HCT116 (cell line): ENCODE results near the gene CAMK2D. TPM values are rescaled to one million over a fixed set of nuclear protein-coding genes. Genes with fewer than 3 reads are reported as not detected.
A peak's percentile ranks its signal among the peaks of the same experiment; 100 is the strongest.

Experiments used
- ATAC-seq: fragments of 200-7000 bp; cut with Tn5 transposase; 2 replicates; pipeline ENCODE4 v1.9.1; 2020; ENCODE audit warnings: mild to moderate bottlenecking, moderate library complexity
- BruUV-seq: library from RNA; stranded (reverse); fragments of 400-500 nt; replicated peaks from 2 replicates; lab custom pipeline; 2021; lab: Mats Ljungman, UMichigan
- CTCF ChIA-PET: fragments of 300-600 bp; sonication (Branson Sonifier 250); formaldehyde crosslinking; loops from one replicate; lab custom pipeline; 2021; ENCODE audit warnings: antibody characterized with exemption; lab: Charles Lee
- POLR2A ChIA-PET: fragments of 300-600, 350-600 bp; sonication (Branson Sonifier 250); formaldehyde crosslinking; loops from one replicate; lab custom pipeline; 2021; ENCODE audit warnings: antibody characterized with exemption; lab: Charles Lee
- RAD21 ChIA-PET, 2 experiments: fragments of 300-600 bp; sonication (Branson Sonifier 250); formaldehyde crosslinking; loops; one replicate each; lab custom pipeline; 2023; ENCODE audit warnings: low total read pairs in 2 of 2; ENCODE audit not compliant: uncharacterized antibody in 2 of 2, unreplicated experiment in 2 of 2, low non-redundant PET in 1 of 2; lab: Charles Lee
- DNase-seq: peaks from one replicate; pipeline ENCODE4 v3.0.0-alpha.2; 2010; ENCODE audit warnings: low read depth, low spot score
- H2AFZ ChIP-seq: fragments of 200-600 bp; shearing (Covaris generic), sonication (generic); 2 replicates; pipeline ENCODE4 v1.6.1; 2017; ENCODE audit warnings: low read depth, mixed run types, mixed read lengths, antibody characterized with exemption, low read length; ENCODE audit not compliant: poor library complexity, severe bottlenecking
- H3K27ac ChIP-seq: 2 replicates; pipeline ENCODE4 v1.5.1; 2012; ENCODE audit warnings: low read depth, low read length
- H3K27me3 ChIP-seq: fragments of 200-600 bp; sonication (generic); 2 replicates; pipeline ENCODE4 v1.6.1; 2016; ENCODE audit warnings: mixed run types, low read length, mixed read lengths; ENCODE audit not compliant: insufficient read depth
- H3K36me3 ChIP-seq, 2 experiments: fragments of 200-500 bp in 1 of 2; fragments of 200-600 bp in 1 of 2; sonication (Bioruptor generic) in 1 of 2; sonication (generic) in 1 of 2; 2 replicates each; pipeline versions ENCODE4 v1.5.1 to v1.6.1; 2014 to 2016; ENCODE audit warnings: low read length in 2 of 2, inconsistent platforms in 1 of 2, mixed read lengths in 1 of 2, mixed run types in 1 of 2; ENCODE audit not compliant: insufficient read depth in 2 of 2, control insufficient read depth in 1 of 2
- H3K4me1 ChIP-seq, 2 experiments: fragments of 200-600 bp in 1 of 2; sonication (generic) in 1 of 2; 2 replicates each; pipeline versions ENCODE4 v1.5.1 to v1.6.1; 2012 to 2017; ENCODE audit warnings: low read length in 2 of 2, inconsistent platforms in 1 of 2, mild to moderate bottlenecking in 1 of 2, mixed read lengths in 1 of 2, mixed run types in 1 of 2, moderate library complexity in 1 of 2; ENCODE audit not compliant: insufficient read depth in 2 of 2, control insufficient read depth in 1 of 2
- H3K4me2 ChIP-seq: fragments of 200-600 bp; sonication (generic); 2 replicates; pipeline ENCODE4 v1.6.1; 2017; ENCODE audit warnings: mixed run types, low read length, mixed read lengths
- H3K4me3 ChIP-seq, 2 experiments: fragments of 200-600 bp in 1 of 2; sonication (generic) in 1 of 2; replicated peaks in 1 of 2; 2 replicates each; pipeline ENCODE4 v1.5.1; 2011 to 2016; ENCODE audit warnings: low read length in 2 of 2, control low read depth in 1 of 2, low read depth in 1 of 2, mild to moderate bottlenecking in 1 of 2, mixed read lengths in 1 of 2, mixed run types in 1 of 2
- H3K79me2 ChIP-seq: fragments of 200-600 bp; sonication (generic); 2 replicates; pipeline ENCODE4 v1.6.1; 2017; ENCODE audit warnings: mild to moderate bottlenecking, mixed run types, low read length, moderate library complexity, mixed read lengths; ENCODE audit not compliant: insufficient read depth
- H3K9ac ChIP-seq: fragments of 200-600 bp; sonication (generic); 2 replicates; pipeline ENCODE4 v1.6.1; 2016; ENCODE audit warnings: low read length, mixed read lengths
- H3K9me2 ChIP-seq: fragments of 200-600 bp; sonication (generic), shearing (Covaris generic); 2 replicates; pipeline ENCODE4 v1.6.1; 2017; ENCODE audit warnings: mixed run types, mild to moderate bottlenecking, moderate library complexity; ENCODE audit not compliant: insufficient read depth
- H3K9me3 ChIP-seq, 2 experiments: fragments of 200-500 bp in 1 of 2; fragments of 200-600 bp in 1 of 2; sonication (Bioruptor generic) in 1 of 2; sonication (generic) in 1 of 2; 2 replicates each; pipeline ENCODE4 v1.6.1; 2014 to 2017; ENCODE audit warnings: low read length in 2 of 2, mixed read lengths in 2 of 2, inconsistent platforms in 1 of 2, low read depth in 1 of 2, mild to moderate bottlenecking in 1 of 2, mixed run types in 1 of 2, moderate library complexity in 1 of 2; ENCODE audit not compliant: control insufficient read depth in 1 of 2, insufficient read depth in 1 of 2
- H4K20me1 ChIP-seq: fragments of 200-600 bp; sonication (generic), shearing (Covaris generic); 2 replicates; pipeline ENCODE4 v1.6.1; 2017; ENCODE audit warnings: mixed run types, mild to moderate bottlenecking, moderate library complexity; ENCODE audit not compliant: insufficient read depth
- CBX3 ChIP-seq: IDR thresholded peaks from 2 replicates; pipeline ENCODE4 v1.6.1; 2012; ENCODE audit warnings: low read depth
- CEBPB ChIP-seq: IDR thresholded peaks from 2 replicates; pipeline ENCODE4 v1.6.1; 2012; ENCODE audit warnings: low read depth
- EZH2 ChIP-seq: fragments of 200-600 bp; sonication (generic); IDR thresholded peaks from 2 replicates; pipeline ENCODE4 v1.6.1; 2017; ENCODE audit warnings: antibody characterized with exemption, mixed run types
- FOSL1 ChIP-seq: IDR thresholded peaks from 2 replicates; pipeline ENCODE4 v1.6.1; 2012; ENCODE audit warnings: low read depth
- JUND ChIP-seq: IDR thresholded peaks from 2 replicates; pipeline ENCODE4 v1.6.1; 2012
- POLR2AphosphoS5 ChIP-seq: IDR thresholded peaks from 2 replicates; pipeline ENCODE4 v1.6.1; 2011; ENCODE audit warnings: mild to moderate bottlenecking, low read depth, low read length, moderate library complexity
- RAD21 ChIP-seq: IDR thresholded peaks from 2 replicates; pipeline ENCODE4 v1.6.1; 2012; ENCODE audit warnings: low read depth, mild to moderate bottlenecking
- SP1 ChIP-seq: IDR thresholded peaks from 2 replicates; pipeline ENCODE4 v1.6.1; 2012; ENCODE audit warnings: low read depth
- TCF7L2 ChIP-seq: IDR thresholded peaks from 2 replicates; pipeline ENCODE4 v1.7.0; 2011; ENCODE audit warnings: borderline replicate concordance, inconsistent platforms; ENCODE audit not compliant: insufficient read depth, insufficient read length; ENCODE audit errors: extremely low read depth
- YY1 ChIP-seq: IDR thresholded peaks from 2 replicates; pipeline ENCODE4 v1.6.1; 2011; ENCODE audit warnings: low read length, low read depth, moderate library complexity, mild to moderate bottlenecking; ENCODE audit not compliant: insufficient replicate concordance; ENCODE audit errors: extremely low read depth
- ZNF274 ChIP-seq: fragments of 200-500 bp; sonication (Bioruptor generic); IDR thresholded peaks from 2 replicates; pipeline ENCODE4 v1.6.1; 2014; ENCODE audit warnings: mild to moderate bottlenecking, low read depth, low read length, inconsistent platforms
- intact Hi-C: fragments of 100-400 bp; cut with micrococcal nuclease; formaldehyde crosslinking; loops from 2 replicates; pipeline ENCODE4 v1.10.0; 2022
- total RNA-seq: library from RNA; stranded (reverse); gene quantifications from one replicate; pipeline ENCODE4 v1.2.1, GENCODE V29; 2021; ENCODE audit not compliant: unreplicated experiment
- TF ChIP-seq, protein P1 (sequence below): IDR thresholded peaks from 2 replicates; pipeline ENCODE4 v1.6.1; 2012; ENCODE audit warnings: low read depth
- TF ChIP-seq, protein P2 (sequence below): IDR thresholded peaks from 2 replicates; pipeline ENCODE4 v1.6.1; 2012

CAMK2D gene
- total RNA-seq, 1 experiment from 2014 or later = 67.0 TPM

DNA sequence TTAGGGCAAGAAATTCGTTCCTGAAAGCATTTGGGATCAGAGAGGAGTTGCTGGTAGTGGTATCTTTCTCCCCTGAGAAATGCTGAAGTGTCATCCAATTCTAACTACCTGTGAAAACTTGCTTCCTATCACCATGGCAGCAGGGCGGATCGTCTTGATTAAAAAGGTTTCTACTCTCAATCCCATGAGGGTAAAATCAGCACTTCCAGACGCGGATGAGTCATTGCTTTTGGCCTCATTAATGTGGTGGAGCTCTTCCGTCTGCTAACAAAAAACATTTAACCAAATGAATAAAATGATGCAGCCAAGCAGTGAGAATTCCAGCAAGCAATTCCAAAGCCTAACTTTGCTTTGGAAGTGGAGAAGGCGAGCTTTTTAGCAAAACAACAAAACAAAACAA lies 325.6 kb downstream of the CAMK2D start:
- POLR2A ChIA-PET = interaction anchor here (0.7 to 1.6 kb wide), 2 partner anchors 8 to 32 kb away, joined by 4 to 7 read pairs; no protein-coding TSS in a partner anchor
- no peaks in the 10 kb centered on the region for H4K20me1 ChIP-seq
- H3K27ac ChIP-seq = peak overlapping the region; percentile 61; the same call in 1 of the 2 replicates
- RAD21 ChIA-PET = interaction anchor here in 1 of 2 experiments (1.0 kb wide), 1 partner anchor 41 kb away, joined by 3 read pairs; no protein-coding TSS in a partner anchor
- H3K9ac ChIP-seq = no peak overlapping the region
- no peaks in the 10 kb centered on the region for H3K36me3 ChIP-seq
- H3K4me1 ChIP-seq = peaks cover 37 to 50% of the 10 kb centered on the region in 2 experiments
- H3K9me2 ChIP-seq = no peaks in the 10 kb centered on the region
- intact Hi-C loops = no loop called here
- no peaks in the 10 kb centered on the region for H3K9me3 ChIP-seq
- CTCF ChIA-PET = no interaction called here
- TF ChIP-seq, protein P1, sequence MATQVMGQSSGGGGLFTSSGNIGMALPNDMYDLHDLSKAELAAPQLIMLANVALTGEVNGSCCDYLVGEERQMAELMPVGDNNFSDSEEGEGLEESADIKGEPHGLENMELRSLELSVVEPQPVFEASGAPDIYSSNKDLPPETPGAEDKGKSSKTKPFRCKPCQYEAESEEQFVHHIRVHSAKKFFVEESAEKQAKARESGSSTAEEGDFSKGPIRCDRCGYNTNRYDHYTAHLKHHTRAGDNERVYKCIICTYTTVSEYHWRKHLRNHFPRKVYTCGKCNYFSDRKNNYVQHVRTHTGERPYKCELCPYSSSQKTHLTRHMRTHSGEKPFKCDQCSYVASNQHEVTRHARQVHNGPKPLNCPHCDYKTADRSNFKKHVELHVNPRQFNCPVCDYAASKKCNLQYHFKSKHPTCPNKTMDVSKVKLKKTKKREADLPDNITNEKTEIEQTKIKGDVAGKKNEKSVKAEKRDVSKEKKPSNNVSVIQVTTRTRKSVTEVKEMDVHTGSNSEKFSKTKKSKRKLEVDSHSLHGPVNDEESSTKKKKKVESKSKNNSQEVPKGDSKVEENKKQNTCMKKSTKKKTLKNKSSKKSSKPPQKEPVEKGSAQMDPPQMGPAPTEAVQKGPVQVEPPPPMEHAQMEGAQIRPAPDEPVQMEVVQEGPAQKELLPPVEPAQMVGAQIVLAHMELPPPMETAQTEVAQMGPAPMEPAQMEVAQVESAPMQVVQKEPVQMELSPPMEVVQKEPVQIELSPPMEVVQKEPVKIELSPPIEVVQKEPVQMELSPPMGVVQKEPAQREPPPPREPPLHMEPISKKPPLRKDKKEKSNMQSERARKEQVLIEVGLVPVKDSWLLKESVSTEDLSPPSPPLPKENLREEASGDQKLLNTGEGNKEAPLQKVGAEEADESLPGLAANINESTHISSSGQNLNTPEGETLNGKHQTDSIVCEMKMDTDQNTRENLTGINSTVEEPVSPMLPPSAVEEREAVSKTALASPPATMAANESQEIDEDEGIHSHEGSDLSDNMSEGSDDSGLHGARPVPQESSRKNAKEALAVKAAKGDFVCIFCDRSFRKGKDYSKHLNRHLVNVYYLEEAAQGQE = no peak
- no peak for TF ChIP-seq EZH2
- 0 out of 2 replicates have a peak, but pooled peaks have one; percentile 8 for TF ChIP-seq RAD21
- peak; percentile 46 for TF ChIP-seq YY1
- peak; percentile 77 for TF ChIP-seq FOSL1
- TF ChIP-seq POLR2AphosphoS5 = 0 out of 2 replicates have a peak, but pooled peaks have one; percentile 19
- peak; percentile 49 for TF ChIP-seq CEBPB
- peak; percentile 80 for TF ChIP-seq SP1
- TF ChIP-seq CBX3 = peak; percentile 75
- TF ChIP-seq JUND = peak; percentile 90
- TF ChIP-seq ZNF274 = no peak
- TF ChIP-seq, protein P2, sequence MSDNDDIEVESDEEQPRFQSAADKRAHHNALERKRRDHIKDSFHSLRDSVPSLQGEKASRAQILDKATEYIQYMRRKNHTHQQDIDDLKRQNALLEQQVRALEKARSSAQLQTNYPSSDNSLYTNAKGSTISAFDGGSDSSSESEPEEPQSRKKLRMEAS = peak; percentile 25; the same call in 1 of the 2 replicates
- TF ChIP-seq TCF7L2 = peak; percentile 33
- TF ChIP-seq, all 23 proteins: peak for 10
- no TSS peak for BruUV-seq
- ATAC-seq (peak; percentile 76), DNase-seq (peak; percentile 84)
- Histone ChIP-seq H2AFZ (peak overlapping the region; percentile 81), H3K79me2 (no peaks in the 10 kb centered on the region), H3K4me2 (peak overlapping the region; percentile 48), H3K4me3 (peak overlapping the region in 1 of 2 experiments; percentile 3; a peak in 1 of 4 replicates), H3K27me3 (no peaks in the 10 kb centered on the region)
